Measurements from ENCODE around the gene NTSR1. TPM values are rescaled to one million over a fixed set of nuclear protein-coding genes. Genes with fewer than 3 reads are reported as not detected.
A peak's percentile ranks its signal among the peaks of the same experiment; 100 is the strongest.

NTSR1 gene
- total and polyA plus RNA-seq, 2 of the 13 experiments (the other 11 are each of a cell fraction or from before 2014, with no cell fraction given) = 0.09 to 0.12 TPM

- H3K79me2 ChIP-seq (ENCODE audit: insufficient read depth, low read length) = peaks cover 5% of the 10 kb centered on the region
- intact Hi-C loops (cut with micrococcal nuclease; ENCODE audit: unreplicated experiment) = loop anchor here (5.0 to 10.0 kb wide), 3 partner anchors 105 to 418 kb away; no protein-coding TSS in a partner anchor
- in situ Hi-C loops (cut with HindIII; ENCODE audit: extremely low pct_ligation_motif_present, low pct_unique_long_range_greater_than_20kb) = loop anchor here (5.0 to 25.0 kb wide), 3 partner anchors 125 to 280 kb away; no protein-coding TSS in a partner anchor
- H3K9ac ChIP-seq (ENCODE audit: insufficient read depth, low read depth, low read length) = no peak overlapping the region
- 16% methylated on average over 9 of the region's 9 CpGs for WGBS (ENCODE audit: low lambda C conversion rate)
- POLR2A ChIA-PET = interaction anchor here (0.6 to 4.2 kb wide), 3 partner anchors 13 to 671 kb away, joined by 3 to 110 read pairs (median 8); partner anchors contain the start of genes LSM14B and OGFR
- peaks cover 6 to 46% of the 10 kb centered on the region in 2 experiments; a peak in 4 of 5 replicates for H3K27me3 ChIP-seq (ENCODE audit: control insufficient read depth in 1 of 2, insufficient read depth in 2 of 2, low read length in 2 of 2)
- H2AFZ ChIP-seq (ENCODE audit: low read length) = no peak overlapping the region
- H3K4me3 ChIP-seq (replicated peaks in 1 of 3; ENCODE audit: insufficient read depth in 1 of 3, low read depth in 2 of 3, low read length in 3 of 3) = peak overlapping the region in 1 of 3 experiments; percentile 75; a peak in 1 of 6 replicates
- H3K4me2 ChIP-seq (ENCODE audit: low read depth, low read length) = no peak overlapping the region; the same call in 1 of the 2 replicates
- peaks cover 54% of the 10 kb centered on the region for H3K4me1 ChIP-seq (ENCODE audit: insufficient read depth, low read length)
- peaks cover 0 to 2% of the 10 kb centered on the region in 2 experiments; a peak in 1 of 5 replicates for H3K36me3 ChIP-seq (replicated peaks in 1 of 2; ENCODE audit: control insufficient read depth in 1 of 2, insufficient read depth in 2 of 2, low read length in 2 of 2)
- CTCF ChIA-PET (ENCODE audit: low intra/inter-chr PET ratio, low total read pairs) = interaction anchor here (1.2 to 3.9 kb wide), 15 partner anchors 10 to 292 kb away, joined by 3 to 93 read pairs (median 8); partner anchors contain the start of gene SLCO4A1
- no peaks in the 10 kb centered on the region for H4K20me1 ChIP-seq (ENCODE audit: insufficient read depth, low read length)
- no peak overlapping the region for H3K27ac ChIP-seq (ENCODE audit: extremely low read length, insufficient read depth, low read length)
- no peak for FAIRE-seq
- BruUV-seq (replicated peaks) = no TSS peak
- DNase-seq (ENCODE audit: low spot score) = peak; percentile 48
- ATAC-seq = no peak
- no peaks in the 10 kb centered on the region for H3K9me3 ChIP-seq (ENCODE audit: low read length)
- TF ChIP-seq, protein P1, sequence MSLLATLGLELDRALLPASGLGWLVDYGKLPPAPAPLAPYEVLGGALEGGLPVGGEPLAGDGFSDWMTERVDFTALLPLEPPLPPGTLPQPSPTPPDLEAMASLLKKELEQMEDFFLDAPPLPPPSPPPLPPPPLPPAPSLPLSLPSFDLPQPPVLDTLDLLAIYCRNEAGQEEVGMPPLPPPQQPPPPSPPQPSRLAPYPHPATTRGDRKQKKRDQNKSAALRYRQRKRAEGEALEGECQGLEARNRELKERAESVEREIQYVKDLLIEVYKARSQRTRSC (CRISPR knock-in tag; IDR thresholded peaks at IDR 0.05; ENCODE audit: low read depth) = no peak
- no peak for TF ChIP-seq MEIS1 (CRISPR knock-in tag; IDR thresholded peaks at IDR 0.05; ENCODE audit: borderline replicate concordance)
- no peak for TF ChIP-seq CTCF (CRISPR knock-in tag; IDR thresholded peaks at IDR 0.05)
- TF ChIP-seq ZFP82 (CRISPR knock-in tag; IDR thresholded peaks at IDR 0.05; ENCODE audit: borderline replicate concordance) = 0 out of 2 replicates have a peak, but pooled peaks have one; percentile 66
- no peak for TF ChIP-seq SP2 (CRISPR knock-in tag; IDR thresholded peaks at IDR 0.05)
- no peak for TF ChIP-seq PHF20 (CRISPR knock-in tag; IDR thresholded peaks at IDR 0.05)
- TF ChIP-seq SMAD9 (CRISPR knock-in tag; IDR thresholded peaks at IDR 0.05) = no peak
- no peak for TF ChIP-seq ZNF10 (CRISPR knock-in tag; IDR thresholded peaks at IDR 0.05; ENCODE audit: borderline replicate concordance, low read depth)
- 0 out of 2 replicates have a peak, but pooled peaks have one; percentile 54 for TF ChIP-seq ZNF749 (CRISPR knock-in tag; IDR thresholded peaks at IDR 0.05; ENCODE audit: borderline replicate concordance)
- no peak for TF ChIP-seq NFRKB (IDR thresholded peaks at IDR 0.05)
- TF ChIP-seq MXI1 (IDR thresholded peaks at IDR 0.05; ENCODE audit: borderline replicate concordance, low read depth, low read length) = 0 out of 3 replicates have a peak, but pooled peaks have one; percentile 19
- no peak for TF ChIP-seq ZHX1 (CRISPR knock-in tag; IDR thresholded peaks at IDR 0.05; ENCODE audit: low read depth)
- TF ChIP-seq ZNF3 (CRISPR knock-in tag; IDR thresholded peaks at IDR 0.05) = peak; percentile 75
- TF ChIP-seq STAG1 (CRISPR knock-in tag; IDR thresholded peaks at IDR 0.05) = no peak
- TF ChIP-seq, protein P2, sequence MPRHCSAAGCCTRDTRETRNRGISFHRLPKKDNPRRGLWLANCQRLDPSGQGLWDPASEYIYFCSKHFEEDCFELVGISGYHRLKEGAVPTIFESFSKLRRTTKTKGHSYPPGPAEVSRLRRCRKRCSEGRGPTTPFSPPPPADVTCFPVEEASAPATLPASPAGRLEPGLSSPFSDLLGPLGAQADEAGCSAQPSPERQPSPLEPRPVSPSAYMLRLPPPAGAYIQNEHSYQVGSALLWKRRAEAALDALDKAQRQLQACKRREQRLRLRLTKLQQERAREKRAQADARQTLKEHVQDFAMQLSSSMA (CRISPR knock-in tag; IDR thresholded peaks at IDR 0.05) = no peak
- no peak for TF ChIP-seq ZNF253 (CRISPR knock-in tag; IDR thresholded peaks at IDR 0.05; ENCODE audit: borderline replicate concordance)
- peak; percentile 14 for TF ChIP-seq TEAD3 (CRISPR knock-in tag; optimal IDR thresholded peaks at IDR 0.05; ENCODE audit: borderline replicate concordance)
- no peak for TF ChIP-seq ZSCAN9 (CRISPR knock-in tag; IDR thresholded peaks at IDR 0.05; ENCODE audit: borderline replicate concordance)
Measured at GRCh38 chr20:62792182-62792939, 83.7 kb downstream of the NTSR1 start.
